NCI-H2081 treated with DMSO at 0.1 percent for 48 hours (cell line): ENCODE results near the gene GLRB.
A peak's percentile ranks its signal among the peaks of the same experiment; 100 is the strongest.
"Not testable (repeated sequence)": the region's sequence is repeated elsewhere in the genome, so short reads cannot be mapped to it uniquely, and the experiment has no call there.

Experiments
- DNase-seq: peaks from one replicate; lab custom pipeline; 2025; lab: John Stamatoyannopoulos, UW

Gene GLRB

DNA sequence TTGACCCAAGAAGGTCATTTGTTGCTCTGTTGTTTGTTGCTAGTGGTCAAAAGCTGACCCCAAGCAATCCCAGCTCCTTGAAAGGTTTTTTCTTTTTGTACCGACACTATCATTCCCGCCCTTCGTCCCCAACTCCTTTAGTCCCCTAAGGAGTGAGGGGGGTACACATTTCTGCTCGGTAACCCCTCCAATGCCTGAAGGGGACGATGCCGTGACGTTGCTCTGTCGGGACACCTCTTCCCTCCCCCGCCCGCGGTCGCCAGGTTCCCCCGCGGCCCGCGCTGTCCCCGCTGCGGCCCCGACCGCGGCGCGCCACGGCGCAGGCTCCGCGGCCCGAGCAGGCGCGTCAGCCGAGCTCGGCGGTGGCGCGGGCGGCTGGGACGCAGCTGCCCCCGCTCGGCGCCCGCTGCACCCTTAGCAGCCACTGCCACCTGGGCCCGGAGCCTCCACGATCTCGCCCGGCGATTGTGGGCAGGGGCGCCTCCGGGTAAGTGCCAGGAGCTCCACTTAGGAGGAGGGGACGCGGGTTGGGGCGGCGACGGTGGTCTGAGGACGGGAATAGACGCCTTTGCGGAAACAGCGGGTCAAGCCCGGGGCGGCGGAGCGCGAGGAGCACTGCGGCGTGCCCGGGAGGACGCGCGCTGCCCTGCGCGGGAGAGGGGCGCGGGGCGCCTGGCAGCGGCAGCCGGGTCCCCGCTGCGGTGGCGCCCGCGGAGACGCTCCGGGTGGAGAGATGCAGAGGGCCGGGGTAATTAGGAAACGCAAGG, at the start of gene GLRB:
Gene GLRB (plus strand): TSS at position 340 of the 767 bp plus-strand sequence. CDS start 1,875 bp downstream, outside the sequence.
- DNase-seq = no peak

DNA sequence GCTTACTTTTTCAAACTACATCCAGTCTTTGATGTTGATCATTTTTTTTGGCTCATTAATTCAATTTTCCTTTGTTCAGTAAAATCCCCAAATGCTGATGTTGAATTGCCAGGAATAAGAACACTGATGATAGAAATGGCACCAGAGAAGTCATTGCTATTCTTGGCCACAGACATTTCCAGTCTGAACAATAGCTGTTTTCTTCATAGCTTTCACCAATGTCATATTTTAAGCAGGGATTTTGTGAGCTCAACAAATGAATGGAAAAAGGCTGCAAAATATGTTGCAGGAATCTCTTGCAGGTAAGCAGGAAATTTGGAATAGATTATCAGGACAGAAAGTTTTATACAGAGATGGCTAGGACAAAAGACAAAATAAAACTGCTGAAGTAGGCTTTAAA, 40.5 kb upstream of the GLRB start:
- DNase-seq = no peak

DNA sequence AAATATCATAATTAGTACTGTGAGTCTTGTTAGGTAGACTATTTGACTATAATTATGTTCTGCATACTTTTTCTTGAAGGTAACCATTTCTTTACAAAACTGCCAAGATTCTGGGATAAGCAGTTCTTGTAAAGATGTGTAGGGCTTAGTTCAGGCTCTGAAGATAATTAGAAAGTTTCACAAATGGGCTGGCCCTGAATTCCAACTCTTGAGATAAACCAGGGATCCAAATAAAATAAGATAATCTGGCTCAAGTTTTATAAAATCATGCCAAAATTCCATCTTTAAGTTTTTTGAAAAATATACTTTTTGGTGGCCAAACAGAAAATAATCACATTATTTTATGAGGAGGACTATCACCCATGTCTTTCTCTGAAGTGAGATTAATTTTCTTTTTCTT, 35.5 kb upstream of the GLRB start:
- no peak for DNase-seq

DNA sequence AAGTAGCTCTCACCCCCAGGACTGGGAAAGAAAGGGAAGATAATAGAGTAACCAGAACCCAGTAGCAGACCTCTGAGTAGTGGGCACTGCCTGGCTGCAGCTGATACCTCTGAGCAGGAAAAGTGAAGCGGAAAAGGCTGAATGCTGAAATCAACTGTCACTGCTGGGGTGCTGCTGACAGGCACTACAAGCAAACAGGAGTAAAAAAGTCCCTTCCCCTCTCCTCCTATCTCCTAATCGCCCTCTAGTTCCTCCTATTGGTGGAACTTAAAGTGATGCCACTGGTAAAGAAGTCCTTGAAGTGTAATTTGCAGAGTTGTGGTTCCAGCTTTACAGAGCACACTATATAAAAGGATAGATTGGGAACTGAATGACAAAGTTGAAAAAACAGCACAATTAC, 32.8 kb upstream of the GLRB start:
- no peak for DNase-seq

DNA sequence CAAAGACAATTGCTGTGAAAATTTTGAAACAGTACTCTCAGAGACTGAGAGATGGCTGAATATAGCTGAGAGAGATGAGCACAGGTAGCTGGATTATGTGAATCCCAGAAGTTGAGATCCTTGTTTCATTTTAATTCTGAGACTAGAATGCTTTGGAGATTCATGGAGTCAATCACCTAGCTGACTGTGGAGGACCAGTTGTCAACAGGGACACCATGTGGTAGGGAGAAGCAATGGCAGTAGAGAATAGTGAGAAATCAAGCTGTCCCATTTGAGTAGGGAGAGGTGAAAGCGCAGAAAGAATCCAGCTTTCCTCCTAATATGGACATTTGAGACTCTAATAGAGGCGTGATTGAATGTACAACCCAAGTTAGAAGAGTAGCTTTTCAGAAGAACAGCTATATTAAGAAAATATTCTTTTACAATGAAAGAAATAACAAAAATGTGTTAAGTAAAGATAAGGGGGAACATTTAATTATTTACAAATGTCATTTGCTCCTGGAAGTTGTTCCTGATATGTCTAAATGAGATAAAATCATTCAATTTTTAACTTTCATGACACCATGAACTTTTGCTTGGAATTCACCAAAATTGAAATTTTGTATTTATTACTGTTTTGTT, 30.3 kb upstream of the GLRB start:
- peak; percentile 10 for DNase-seq

DNA sequence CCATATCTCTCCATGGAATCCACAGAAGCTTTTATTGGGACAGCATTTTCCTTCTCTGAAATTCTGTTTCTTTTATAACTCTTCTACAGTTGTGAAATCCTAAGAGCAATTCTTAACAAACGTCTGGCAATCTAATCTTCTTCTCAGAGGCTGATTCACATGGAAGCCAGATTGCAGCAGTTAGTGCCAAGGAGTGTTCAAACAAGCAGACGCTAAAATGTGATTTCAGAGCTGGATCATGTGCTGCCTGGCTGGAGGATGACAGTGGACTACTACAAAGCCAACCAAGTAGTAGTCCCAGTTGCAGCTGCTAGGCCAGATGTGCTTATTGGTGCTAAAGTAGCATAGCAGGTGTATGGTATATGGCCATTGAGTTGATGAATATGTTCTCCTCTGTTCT, 27.7 kb upstream of the GLRB start:
- no peak for DNase-seq

DNA sequence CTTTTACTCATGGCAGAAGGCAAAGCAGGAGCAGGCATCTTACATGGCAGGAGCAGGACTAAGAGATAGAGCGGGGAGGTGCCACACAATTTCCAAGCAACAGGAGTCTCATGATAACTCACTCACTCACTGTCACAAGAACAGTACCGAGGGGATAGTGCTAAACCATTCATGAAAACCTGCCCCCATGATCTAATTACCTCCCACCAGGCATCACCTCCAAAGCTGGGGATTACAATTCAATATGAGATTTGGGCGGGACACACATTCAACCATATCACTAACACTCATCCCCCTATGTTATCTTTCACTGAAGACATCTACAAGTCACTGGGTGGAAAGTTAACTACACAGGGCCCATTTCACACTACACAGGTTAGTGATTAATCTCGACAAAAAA, 25.4 kb upstream of the GLRB start:
- no peak for DNase-seq

DNA sequence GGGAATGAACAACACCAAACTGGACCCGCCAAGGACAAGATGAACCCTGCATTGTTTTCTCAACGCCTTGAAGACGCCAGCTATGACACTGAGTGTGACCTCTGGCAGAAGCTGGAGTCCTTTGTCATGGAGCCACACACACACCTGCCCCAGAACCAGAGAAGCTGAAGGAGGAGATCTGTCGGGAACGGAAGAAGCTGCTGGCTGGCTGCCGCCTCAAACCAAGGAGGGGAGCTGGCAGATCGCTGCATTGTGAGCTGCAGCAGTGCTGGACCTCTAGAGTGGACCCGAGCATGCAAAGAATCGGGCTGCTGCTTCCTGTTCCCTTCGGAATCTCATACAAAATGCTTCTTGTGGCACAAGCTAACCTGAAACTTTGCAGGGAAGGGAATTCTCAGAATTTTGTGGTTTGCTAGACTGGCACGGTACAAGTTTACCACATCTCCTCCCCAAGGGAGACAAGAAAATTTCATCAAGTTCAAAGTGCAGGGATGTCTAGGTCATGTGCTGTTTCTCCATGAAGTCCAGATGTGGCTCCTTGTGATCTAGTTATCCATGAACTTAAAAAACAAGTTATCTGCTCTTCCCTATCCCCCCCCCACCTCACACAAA, 23.4 kb upstream of the GLRB start:
- no peak for DNase-seq

DNA sequence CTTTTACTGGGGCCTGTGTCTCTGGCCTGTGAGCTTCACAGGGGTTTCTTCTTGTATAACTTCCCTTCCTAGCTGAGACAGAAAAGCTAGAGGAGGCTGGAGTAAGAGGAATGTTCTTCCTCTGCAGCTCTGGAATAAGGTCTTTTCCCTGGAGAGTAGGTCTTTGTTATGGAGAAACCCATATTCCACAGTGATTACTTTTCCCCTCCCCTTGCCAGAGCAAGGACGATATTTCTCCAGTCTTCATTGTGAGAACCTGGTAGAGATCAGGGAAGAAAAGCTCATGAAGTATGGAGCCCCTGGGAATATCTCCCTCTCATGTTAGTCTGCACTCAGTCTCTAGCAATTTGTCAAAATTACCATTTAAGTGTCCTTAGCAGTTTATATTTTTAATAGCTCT, 18.7 kb upstream of the GLRB start:
- DNase-seq = no peak

DNA sequence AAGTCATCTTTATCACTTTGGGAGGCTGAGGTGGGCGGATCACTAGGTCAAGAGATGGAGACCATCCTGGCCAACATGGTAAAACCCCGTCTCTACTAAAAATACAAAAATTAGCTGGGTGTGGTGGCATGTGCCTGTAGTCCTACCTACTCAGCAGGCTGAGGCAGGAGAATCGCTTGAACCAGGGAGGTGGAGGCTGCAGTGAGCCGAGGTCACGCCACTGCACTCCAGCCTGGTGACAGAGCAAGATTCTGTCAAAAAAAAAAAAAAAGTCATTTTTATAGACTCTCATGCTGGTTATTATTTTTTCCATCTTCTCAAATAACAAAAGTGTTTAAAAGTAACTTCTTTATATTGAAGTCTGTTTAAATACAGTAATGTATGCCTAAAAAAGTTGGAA, 17.1 kb upstream of the GLRB start:
- not testable (repeated sequence) for DNase-seq

DNA sequence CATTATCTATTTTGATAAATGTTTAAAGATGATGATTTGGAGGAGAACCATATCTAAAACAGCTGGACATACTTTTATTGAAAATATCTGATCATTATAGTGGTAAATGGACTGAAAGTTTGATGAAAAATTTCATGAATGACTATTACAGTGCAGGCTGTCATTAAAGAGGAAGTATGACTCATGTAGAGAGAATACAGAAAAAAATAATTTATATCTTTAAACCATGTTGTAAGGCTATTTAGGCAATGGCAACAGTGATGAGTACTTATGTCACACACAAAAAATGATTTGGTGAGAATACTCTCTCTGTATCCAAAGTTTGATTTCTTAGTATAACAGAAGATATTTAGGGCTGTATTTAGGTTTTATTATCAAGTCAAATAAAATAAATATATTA, 3.9 kb upstream of the GLRB start:
- no peak for DNase-seq

DNA sequence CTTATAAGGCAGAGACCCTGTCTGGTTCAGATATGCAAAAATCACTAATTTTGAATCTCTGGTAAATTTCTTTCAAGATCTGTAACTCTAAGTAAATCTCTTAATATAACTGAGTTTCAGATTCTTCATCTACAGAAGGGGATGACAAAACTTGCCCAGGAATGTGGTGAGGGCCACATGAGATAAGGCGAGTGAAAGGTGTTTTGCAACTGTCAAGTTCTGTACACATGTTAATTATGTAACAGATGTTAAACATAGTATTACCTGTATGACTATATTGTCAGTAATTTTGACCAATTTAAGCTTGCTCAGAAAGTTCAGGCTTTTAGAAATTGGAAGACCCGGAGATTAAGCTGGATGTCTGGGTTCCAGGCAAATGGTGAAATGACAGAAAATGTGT, 549 bp upstream of the GLRB start:
- DNase-seq = no peak

DNA sequence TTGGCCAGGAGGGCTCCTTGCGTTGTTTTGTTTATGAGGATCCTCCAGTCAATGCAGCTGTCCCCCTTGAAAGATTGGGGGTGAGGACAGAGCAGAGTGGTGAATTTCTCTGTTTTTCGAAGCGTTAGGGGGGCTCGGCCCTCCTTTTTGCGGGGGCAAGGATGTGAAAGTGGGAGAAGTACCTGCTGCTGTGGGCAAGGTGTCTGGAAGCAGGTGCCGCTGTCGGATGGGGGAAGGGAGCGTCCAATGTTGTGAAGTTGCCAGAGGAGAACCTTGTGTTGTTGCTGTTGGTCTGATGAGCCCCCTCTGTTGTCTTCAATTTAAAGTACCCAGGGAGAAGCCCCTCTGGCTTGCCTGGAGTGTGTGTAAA, 613 bp downstream of the GLRB start:
- no peak for DNase-seq

DNA sequence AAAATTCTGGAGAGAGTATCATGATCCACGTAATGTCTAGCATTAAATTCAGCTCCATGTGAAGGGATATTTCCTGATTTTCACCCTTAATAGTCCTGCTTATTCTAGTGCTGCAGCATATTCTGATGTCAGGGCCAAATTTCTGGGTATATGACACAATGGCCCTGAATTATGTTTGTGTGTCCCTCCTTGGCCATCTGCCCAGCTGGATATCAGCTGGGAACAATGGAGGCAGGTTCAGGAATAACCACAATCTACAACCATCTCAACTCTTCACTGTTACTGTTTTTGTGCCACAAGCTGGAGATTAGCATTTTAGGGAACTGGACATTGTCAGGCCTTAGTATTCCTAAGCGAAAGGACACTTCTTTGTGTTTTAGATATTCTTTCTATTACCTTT, 3.5 kb downstream of the GLRB start:
- DNase-seq = no peak

DNA sequence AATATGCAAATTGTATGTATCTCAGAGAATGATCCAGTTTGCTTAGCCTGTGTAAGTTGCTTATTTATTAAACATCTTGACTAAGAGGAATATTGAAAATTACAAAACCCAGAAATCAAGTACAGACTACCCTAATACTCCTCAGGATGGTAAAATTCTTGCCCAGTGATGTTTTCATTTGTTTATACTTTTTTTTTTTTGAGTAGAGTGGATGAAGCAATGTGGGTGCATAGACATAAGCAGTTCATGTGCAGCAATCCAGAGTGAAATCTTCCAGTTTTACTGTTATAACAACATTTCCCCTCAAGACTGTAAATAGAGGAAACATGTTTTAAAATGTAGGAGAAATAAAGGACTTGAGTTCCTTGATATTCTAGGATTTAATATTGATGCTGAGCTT, 4.7 kb downstream of the GLRB start:
- DNase-seq = no peak

DNA sequence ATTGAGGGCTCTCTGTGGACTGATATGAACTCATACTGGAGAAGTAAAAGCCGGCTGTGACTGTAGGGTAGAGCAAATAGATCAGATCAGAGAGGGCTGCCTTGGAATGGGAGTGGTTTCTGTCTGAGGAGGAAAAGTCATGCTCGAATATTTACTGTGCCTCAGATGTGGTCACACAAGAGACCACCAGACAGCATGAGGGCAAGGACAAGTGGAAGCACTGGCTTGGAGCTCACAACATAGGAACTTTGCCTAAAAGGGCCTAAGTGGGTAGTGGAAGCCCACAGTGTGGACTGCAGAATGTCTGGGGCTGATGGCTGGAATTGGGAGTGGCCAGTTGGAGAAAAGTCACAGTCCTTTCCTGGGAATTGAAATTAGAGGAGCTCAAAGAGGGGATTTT, 19.8 kb downstream of the GLRB start:
- no peak for DNase-seq

DNA sequence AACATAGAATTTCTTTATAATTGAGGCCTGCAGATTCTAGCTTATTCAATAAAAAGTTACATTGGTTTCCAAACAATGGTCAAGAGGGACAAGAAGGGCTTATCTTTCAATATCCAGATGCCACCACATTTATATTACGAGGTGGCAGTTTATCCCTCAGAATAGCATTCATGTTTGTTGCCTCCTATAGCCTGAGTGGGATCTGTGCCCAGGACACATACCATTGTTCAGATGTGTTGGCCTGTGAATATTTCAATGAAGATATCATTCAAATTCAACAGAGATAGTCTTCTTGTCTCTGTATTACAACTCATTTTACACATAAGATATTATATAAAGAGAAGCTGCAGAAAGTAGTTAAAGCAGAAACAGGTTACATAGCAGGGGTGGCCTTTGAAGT, 20.5 kb downstream of the GLRB start:
- DNase-seq = no peak

DNA sequence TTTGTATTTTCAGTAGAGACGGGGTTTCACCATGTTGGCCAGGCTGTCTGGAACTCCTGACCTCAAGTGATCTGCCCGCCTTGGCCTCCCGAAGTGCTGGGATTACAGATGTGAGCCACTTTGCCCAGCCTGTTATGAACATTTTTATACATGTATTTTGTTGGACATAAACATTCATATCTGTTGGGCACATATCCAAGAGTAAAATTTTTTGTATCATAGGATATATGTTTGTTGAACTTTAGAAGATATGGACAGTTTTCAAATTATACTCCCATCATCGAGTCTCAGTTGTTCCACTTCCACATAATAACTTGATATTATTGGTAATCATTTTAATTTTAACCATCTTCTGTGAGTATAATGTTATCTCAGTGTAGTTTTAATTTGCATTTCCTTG, 23.6 kb downstream of the GLRB start:
- DNase-seq = no peak

DNA sequence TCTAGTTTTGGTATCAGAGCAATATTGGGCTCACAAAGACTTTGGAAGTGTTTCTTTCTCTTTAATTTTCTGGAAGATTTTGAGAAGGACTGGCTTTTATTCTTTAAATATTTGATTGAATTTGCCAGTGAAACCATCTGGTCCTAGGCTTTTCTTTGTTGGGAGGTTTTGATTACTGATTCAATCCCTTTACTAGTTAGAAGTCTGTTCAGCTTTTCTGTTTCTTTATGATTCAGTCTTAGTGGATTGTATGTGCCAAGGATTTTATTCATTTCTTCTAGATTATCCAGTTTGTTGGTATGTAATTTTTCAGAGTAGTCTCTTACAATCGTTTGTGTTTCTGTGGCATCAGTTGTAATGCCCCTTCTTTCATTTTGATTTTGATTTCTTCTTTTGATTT, 28.6 kb downstream of the GLRB start:
- DNase-seq = no peak

DNA sequence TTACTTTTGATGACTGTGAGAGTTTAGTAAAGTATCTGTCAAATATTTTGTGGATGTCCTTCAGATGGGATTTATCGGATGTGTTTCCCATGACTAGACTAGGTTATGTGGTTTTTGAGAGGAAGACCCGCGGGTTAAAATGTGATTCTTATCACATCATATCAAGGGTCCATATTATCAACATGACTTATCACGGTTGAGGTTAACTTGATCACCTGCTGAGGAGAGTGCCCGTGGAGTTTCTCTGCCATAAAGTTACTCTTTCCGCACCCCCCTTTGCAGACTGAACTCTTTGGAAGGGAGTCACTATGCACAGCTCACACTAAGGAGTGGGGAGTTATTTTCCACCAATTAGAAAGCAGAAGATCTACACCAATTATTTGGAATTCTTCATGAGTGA, 38.7 kb downstream of the GLRB start:
- DNase-seq = no peak

DNA sequence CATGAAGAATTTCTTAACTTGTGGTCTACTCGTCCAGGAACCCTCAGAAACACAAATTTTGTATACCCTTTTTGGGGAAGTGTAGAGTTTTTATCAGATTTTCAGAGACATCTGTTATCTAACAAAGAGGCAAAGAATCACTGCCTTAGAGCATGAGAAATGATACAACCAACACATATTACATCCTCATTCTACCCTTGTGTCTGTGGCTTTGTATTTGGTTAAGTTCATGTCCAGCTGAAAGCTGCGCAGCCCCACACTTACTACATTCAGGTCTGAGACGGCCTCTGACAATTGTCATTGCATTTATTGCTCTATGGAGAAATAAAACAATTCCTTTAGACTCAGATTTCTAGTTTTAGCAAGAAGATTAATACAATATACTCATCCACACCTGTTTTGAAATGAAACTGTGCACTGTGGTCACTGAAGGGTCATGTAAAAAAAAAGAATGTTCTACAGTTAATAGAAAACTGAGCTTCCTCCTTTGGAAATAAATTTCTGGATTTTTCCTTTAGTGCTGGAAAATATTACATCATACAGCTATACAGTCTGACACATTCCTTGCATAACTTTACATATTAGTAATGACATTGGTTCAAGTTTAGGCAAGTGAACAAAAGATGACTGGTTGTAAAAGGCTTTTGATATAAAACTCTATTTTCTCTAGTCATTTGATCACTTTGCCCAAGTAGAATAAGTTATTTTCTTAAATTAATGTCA, 39.8 kb downstream of the GLRB start:
- no peak for DNase-seq

DNA sequence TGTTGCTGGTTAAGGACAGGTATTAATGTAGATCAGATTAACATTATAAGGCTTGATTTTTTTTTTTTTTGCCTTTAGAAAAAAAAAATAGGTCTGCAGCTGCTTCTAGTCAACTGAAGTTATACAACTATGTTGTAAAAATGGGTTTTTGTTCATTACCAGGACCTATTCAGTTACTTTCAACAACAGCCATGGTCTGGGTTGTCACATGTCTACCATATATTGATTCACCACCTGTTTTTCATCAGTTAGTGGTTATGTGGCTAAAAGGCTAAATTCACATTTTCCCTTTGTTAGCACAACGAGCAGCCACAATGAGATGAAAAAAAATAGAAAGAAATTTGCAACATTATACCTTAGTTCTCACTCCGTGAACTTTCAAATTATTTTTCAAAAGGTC, 45.5 kb downstream of the GLRB start:
- DNase-seq = no peak

DNA sequence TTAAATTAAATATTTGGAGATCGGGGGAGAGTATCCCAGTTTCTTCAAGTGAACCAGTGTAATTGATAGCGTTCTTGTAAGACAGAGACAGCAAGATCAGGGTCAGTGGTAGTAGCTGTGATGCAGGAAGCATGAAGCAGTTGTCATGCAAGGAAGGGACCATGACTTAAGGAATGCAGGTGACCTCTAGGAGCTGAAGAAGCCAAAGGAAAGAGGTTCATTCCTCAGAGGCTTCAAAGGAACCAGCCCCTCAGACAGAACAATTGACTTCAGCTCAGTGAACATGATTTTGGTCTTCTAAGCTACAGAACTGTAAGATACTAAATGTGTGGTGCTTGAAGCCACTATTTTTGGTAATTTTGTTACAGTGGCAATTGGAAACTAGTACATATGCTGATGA, 51.6 kb downstream of the GLRB start:
- no peak for DNase-seq
